Cardiac atrium fibroblast (primary cell): Measurements from ENCODE around the gene MYF5. TPM values are rescaled to one million over a fixed set of nuclear protein-coding genes. Genes with fewer than 3 reads are reported as not detected.

Experiments used
- total RNA-seq: library from RNA; depleted of rRNA; stranded (reverse); fragments of >200 nt; gene quantifications from 2 replicates; pipeline ENCODE4 v1.2.3, GENCODE V29; 2015

Gene MYF5
- total RNA-seq: not detected in 2 replicates

DNA sequence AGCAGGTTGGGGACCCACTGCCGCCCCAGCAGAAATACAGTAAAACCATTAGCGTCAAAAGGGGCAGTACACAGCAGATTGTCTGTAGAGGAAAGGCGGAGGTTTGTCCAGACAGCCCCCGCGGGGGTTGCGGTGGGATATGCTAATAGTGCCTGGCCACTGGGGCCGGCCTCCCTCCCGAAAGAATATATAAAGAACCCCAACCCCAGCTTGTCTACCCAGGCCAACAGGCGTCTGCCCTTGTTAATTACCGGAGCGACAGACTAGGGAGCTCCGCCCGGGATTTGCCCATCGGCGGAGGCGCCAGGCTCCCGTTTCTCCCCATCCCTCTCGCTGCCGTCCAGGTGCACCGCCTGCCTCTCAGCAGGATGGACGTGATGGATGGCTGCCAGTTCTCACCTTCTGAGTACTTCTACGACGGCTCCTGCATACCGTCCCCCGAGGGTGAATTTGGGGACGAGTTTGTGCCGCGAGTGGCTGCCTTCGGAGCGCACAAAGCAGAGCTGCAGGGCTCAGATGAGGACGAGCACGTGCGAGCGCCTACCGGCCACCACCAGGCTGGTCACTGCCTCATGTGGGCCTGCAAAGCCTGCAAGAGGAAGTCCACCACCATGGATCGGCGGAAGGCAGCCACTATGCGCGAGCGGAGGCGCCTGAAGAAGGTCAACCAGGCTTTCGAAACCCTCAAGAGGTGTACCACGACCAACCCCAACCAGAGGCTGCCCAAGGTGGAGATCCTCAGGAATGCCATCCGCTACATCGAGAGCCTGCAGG is at the start of gene MYF5:
Gene MYF5, plus strand, starts transcription at position 217 of the 774 bp plus-strand sequence. Its CDS starts 152 bp downstream, at position 369.

DNA sequence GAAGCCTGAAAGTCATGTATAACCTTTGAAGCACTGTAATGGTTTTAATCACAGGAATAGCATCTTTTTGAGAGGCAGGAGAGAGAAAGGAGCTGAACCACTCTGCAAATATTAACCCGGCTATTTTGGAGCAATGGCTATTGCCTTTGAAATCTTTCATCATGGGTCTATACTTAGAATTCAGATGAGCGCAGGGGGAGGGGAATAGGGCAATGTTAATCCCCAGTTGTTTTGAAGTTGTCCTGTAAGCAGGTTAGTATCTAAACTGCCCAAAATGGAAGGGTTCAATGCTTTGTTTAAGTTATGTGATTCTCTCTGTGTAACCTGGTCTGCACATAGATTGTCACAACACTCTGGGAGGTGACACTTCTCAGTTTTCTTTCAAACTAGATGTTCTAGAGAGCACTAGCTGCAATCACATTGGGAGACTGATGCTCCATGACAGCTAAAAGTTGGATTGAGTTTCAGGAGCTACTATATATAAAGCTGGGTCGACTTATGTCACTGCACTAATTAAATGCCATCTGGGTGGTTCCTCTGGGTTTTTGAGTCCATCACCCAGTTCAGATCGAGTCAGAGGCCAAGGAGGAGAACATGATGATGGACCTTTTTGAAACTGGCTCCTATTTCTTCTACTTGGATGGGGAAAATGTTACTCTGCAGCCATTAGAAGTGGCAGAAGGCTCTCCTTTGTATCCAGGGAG is 9.4 kb upstream of the MYF5 start, which contains the start of gene MYF6:
Gene MYF6, plus strand, starts transcription at position 509 of the 704 bp plus-strand sequence. Its CDS starts 86 bp downstream, at position 595.

Other genes with a start within 250 kb of the MYF5 start
- not detected in 2 replicates for gene MYF6, start 9.3 kb upstream of the MYF5 start, total RNA-seq
- gene LIN7A, start 221.0 kb downstream of the MYF5 start, total RNA-seq: 5.3 and 12.1 TPM in 2 replicates